SU-DHL-6 (cell line): ENCODE measurements around the gene RFFL.

ENCODE experiments used
- H2AFZ ChIP-seq: fragments of 200-600 bp; sonication (generic); 2 replicates; pipeline ENCODE4 v1.6.1; 2014; ENCODE audit warnings: low read depth, mild to moderate bottlenecking, moderate library complexity, mixed read lengths, antibody characterized with exemption, low read length; ENCODE audit not compliant: severe bottlenecking
- H3F3A ChIP-seq: fragments of 200-600 bp; shearing (Covaris generic); 2 replicates; pipeline ENCODE4 v1.6.0; 2016; ENCODE audit warnings: antibody characterized with exemption, mild to moderate bottlenecking; ENCODE audit not compliant: insufficient read depth
- H3K27ac ChIP-seq: fragments of 200-600 bp; sonication (generic); 2 replicates; pipeline ENCODE4 v1.5.1; 2016; ENCODE audit warnings: low read depth, mild to moderate bottlenecking, low read length, moderate library complexity, mixed read lengths
- H3K27me3 ChIP-seq: fragments of 200-600 bp; sonication (generic), shearing (Covaris generic); 2 replicates; pipeline ENCODE4 v1.6.0; 2014; ENCODE audit warnings: mild to moderate bottlenecking, low read length
- H3K36me3 ChIP-seq: fragments of 200-600 bp; sonication (generic); 2 replicates; pipeline ENCODE4 v1.6.1; 2014; ENCODE audit warnings: mild to moderate bottlenecking, low read length, mixed read lengths
- H3K4me2 ChIP-seq: fragments of 300-600, 200-600 bp; shearing (Covaris generic), sonication (generic); 2 replicates; pipeline ENCODE4 v1.6.0; 2014; ENCODE audit warnings: low read length, low read depth, mild to moderate bottlenecking; ENCODE audit not compliant: poor library complexity, severe bottlenecking
- H3K4me3 ChIP-seq: fragments of 200-600 bp; sonication (generic); 2 replicates; pipeline ENCODE4 v1.5.1; 2014; ENCODE audit warnings: antibody characterized with exemption, low read length, mild to moderate bottlenecking, mixed read lengths; ENCODE audit not compliant: insufficient read depth, poor library complexity, severe bottlenecking
- H3K79me2 ChIP-seq: fragments of 200-600 bp; sonication (generic); 2 replicates; pipeline ENCODE4 v1.6.1; 2014; ENCODE audit warnings: mild to moderate bottlenecking, low read length, moderate library complexity; ENCODE audit not compliant: insufficient read depth
- H3K9ac ChIP-seq: fragments of 200-600 bp; sonication (generic); 2 replicates; pipeline ENCODE4 v1.7.0; 2014; ENCODE audit warnings: mild to moderate bottlenecking, low read length
- H3K9me2 ChIP-seq: fragments of 200-600 bp; sonication (generic); replicated peaks from 2 replicates; pipeline ENCODE4 v1.6.1; 2014; ENCODE audit warnings: low read length; ENCODE audit not compliant: insufficient read depth
- H3K9me3 ChIP-seq: fragments of 200-600 bp; sonication (generic); 2 replicates; pipeline ENCODE4 v1.6.1; 2014; ENCODE audit warnings: low read length, mixed read lengths; ENCODE audit not compliant: insufficient read depth
- H4K20me1 ChIP-seq: fragments of 200-600 bp; sonication (generic); 2 replicates; pipeline ENCODE4 v1.6.1; 2014; ENCODE audit warnings: low read depth, mild to moderate bottlenecking, antibody characterized with exemption, low read length, moderate library complexity, mixed read lengths
- EZH2phosphoT487 ChIP-seq: fragments of 200-600 bp; sonication (generic), shearing (Covaris generic); conservative IDR thresholded peaks from 2 replicates; pipeline ENCODE4 v1.6.1; 2018; ENCODE audit warnings: mild to moderate bottlenecking, antibody characterized with exemption, low read length, moderate library complexity, mixed read lengths
- TF ChIP-seq, protein P1 (sequence below): fragments of 200-600 bp; sonication (generic); IDR thresholded peaks from one replicate; pipeline ENCODE4 v1.5.1; 2017; ENCODE audit warnings: antibody characterized with exemption, mild to moderate bottlenecking, low read length, moderate library complexity; ENCODE audit not compliant: insufficient read depth, poor library complexity, severe bottlenecking

Gene RFFL

DNA sequence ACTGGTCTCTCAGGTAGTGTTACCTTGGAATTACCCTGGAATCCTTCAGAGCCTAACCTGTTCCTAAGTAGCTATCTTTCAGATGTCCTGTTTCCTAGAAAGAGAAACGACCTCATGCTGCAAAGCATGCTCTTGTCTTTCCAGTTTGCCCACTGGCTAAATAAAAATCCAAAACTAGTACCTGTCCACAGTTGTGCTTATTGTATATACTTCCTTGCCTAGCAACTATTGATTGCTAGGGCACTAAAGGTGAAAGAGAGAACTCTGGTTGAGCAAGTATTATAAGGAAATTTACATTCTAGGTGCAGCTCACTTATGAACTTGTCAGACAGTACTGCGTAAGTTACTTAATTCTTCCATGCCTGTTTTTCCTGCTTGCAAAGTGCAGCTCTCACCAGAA is 44.7 kb downstream of the RFFL start:
- Histone ChIP-seq H3K4me3 (no peak overlapping the region), H2AFZ (no peak overlapping the region)

DNA sequence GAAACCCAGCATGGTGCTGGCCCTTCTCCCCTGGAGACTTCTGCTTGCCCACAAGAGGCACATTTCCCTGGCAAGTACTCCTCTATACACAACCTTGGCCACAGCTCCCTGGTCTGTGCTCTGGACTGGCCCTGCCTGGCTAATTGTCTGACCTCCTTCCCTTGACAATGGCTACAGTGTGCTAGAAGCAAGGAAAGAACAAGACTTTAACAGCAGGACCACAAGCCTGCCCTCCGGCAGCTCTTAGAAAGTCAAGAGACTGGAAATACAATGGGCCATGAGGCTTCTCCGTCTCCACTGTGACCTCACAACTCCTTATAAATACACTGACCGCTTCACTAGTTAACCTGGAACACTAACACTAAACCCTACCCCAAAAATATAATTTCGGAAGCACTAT is 46.5 kb downstream of the RFFL start:
- no peak overlapping the region for H3K9ac ChIP-seq

More for the DNA sequence above, 44.7 kb downstream of the RFFL start:
- H3K4me2 ChIP-seq, result no peak overlapping the region
- H3K36me3 ChIP-seq, result no peaks in the 10 kb centered on the region
- H3K27ac ChIP-seq, result no peak overlapping the region
- H4K20me1 ChIP-seq, result no peaks in the 10 kb centered on the region
- no peaks in the 10 kb centered on the region for H3K79me2 ChIP-seq
- H3K27me3 ChIP-seq, result no peaks in the 10 kb centered on the region
- H3K9me2 ChIP-seq, result no peaks in the 10 kb centered on the region
- no peaks in the 10 kb centered on the region for H3F3A ChIP-seq
- no peaks in the 10 kb centered on the region for H3K9me3 ChIP-seq
- no peak overlapping the region for H3K9ac ChIP-seq
- TF ChIP-seq, protein P1, sequence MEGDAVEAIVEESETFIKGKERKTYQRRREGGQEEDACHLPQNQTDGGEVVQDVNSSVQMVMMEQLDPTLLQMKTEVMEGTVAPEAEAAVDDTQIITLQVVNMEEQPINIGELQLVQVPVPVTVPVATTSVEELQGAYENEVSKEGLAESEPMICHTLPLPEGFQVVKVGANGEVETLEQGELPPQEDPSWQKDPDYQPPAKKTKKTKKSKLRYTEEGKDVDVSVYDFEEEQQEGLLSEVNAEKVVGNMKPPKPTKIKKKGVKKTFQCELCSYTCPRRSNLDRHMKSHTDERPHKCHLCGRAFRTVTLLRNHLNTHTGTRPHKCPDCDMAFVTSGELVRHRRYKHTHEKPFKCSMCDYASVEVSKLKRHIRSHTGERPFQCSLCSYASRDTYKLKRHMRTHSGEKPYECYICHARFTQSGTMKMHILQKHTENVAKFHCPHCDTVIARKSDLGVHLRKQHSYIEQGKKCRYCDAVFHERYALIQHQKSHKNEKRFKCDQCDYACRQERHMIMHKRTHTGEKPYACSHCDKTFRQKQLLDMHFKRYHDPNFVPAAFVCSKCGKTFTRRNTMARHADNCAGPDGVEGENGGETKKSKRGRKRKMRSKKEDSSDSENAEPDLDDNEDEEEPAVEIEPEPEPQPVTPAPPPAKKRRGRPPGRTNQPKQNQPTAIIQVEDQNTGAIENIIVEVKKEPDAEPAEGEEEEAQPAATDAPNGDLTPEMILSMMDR, result no peak
- no peak for TF ChIP-seq EZH2phosphoT487

DNA sequence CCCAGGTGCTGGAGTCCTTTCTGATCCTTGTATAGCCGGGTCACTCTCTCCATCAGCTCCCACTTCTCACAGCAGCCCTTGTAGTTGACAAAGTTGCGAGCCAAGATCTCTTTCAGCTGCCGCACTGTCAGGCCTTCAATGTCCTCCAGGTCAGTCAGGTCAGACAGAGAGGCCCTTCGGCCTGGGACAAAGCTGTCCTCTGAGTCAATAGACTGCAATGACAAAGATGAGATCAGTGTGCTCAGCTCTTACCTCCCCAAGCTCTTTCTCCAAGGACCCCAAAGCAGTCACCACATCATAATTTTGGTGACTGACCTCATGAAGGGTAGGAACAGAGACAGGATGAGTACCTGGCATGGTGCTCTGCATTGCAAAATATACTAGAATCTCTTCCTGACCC is 47.1 kb downstream of the RFFL start:
- Histone ChIP-seq H3K79me2 (no peaks in the 10 kb centered on the region), H3K36me3 (no peaks in the 10 kb centered on the region), H3K27ac (no peak overlapping the region), H3K9me2 (no peaks in the 10 kb centered on the region), H3K9ac (no peak overlapping the region), H3K4me3 (no peak overlapping the region), H3K27me3 (no peaks in the 10 kb centered on the region), H4K20me1 (no peaks in the 10 kb centered on the region), H3K4me2 (no peak overlapping the region), H2AFZ (no peak overlapping the region), H3F3A (no peaks in the 10 kb centered on the region), H3K9me3 (no peaks in the 10 kb centered on the region)
- TF ChIP-seq EZH2phosphoT487, result no peak
- TF ChIP-seq, protein P1, result no peak

More for the DNA sequence above, 46.5 kb downstream of the RFFL start:
- no peaks in the 10 kb centered on the region for H3F3A ChIP-seq
- no peak overlapping the region for H3K27ac ChIP-seq
- no peak overlapping the region for H3K4me2 ChIP-seq
- TF ChIP-seq, protein P1, result no peak
- no peak for TF ChIP-seq EZH2phosphoT487
- no peak overlapping the region for H2AFZ ChIP-seq
- H3K36me3 ChIP-seq, result no peaks in the 10 kb centered on the region
- no peak overlapping the region for H3K4me3 ChIP-seq
- no peaks in the 10 kb centered on the region for H3K9me2 ChIP-seq
- H4K20me1 ChIP-seq, result no peaks in the 10 kb centered on the region
- no peaks in the 10 kb centered on the region for H3K27me3 ChIP-seq
- no peaks in the 10 kb centered on the region for H3K79me2 ChIP-seq
- no peaks in the 10 kb centered on the region for H3K9me3 ChIP-seq
